Central memory CD8-positive, alpha-beta T cell (primary cell): ENCODE data around the gene NRARP.

ENCODE experiments used
- ATAC-seq: fragments of 150-1000 bp; cut with Tn5 transposase; replicated peaks from 2 replicates; pipeline ENCODE4 v1.10.0; 2022; ENCODE audit warnings: mild to moderate bottlenecking, moderate FRiP score, moderate number of reproducible peaks; ENCODE audit not compliant: poor library complexity, severe bottlenecking; ENCODE audit errors: extremely low read depth
- DNase-seq, 2 donors: peaks; one replicate each; pipeline ENCODE4 v3.0.0; 2021; ENCODE audit warnings: low spot score in 2 of 2
- H3K27ac Mint-ChIP-seq: one replicate; pipeline ENCODE4 v1.8.0; 2022; ENCODE audit warnings: low read depth, mild to moderate bottlenecking, moderate library complexity, mixed read lengths
- H3K27me3 Mint-ChIP-seq: one replicate; pipeline ENCODE4 v1.8.0; 2022; ENCODE audit warnings: mixed read lengths
- H3K36me3 Mint-ChIP-seq: one replicate; pipeline ENCODE4 v1.8.0; 2022; ENCODE audit warnings: mild to moderate bottlenecking, moderate library complexity, mixed read lengths; ENCODE audit not compliant: insufficient read depth
- H3K4me1 Mint-ChIP-seq: one replicate; pipeline ENCODE4 v1.8.0; 2022; ENCODE audit warnings: mixed read lengths
- H3K4me3 Mint-ChIP-seq: one replicate; pipeline ENCODE4 v1.8.0; 2022; ENCODE audit warnings: mild to moderate bottlenecking, moderate library complexity, mixed read lengths
- H3K9me3 Mint-ChIP-seq: one replicate; pipeline ENCODE4 v1.8.0; 2022; ENCODE audit warnings: mixed read lengths

The NRARP gene

GRCh38 chr9:137311171-137311985, 9.3 kb upstream of the NRARP start:
- no peak for DNase-seq
- Mint-ChIP-seq H3K27ac (no peak overlapping the region), H3K9me3 (no peaks in the 10 kb centered on the region), H3K4me1 (no peaks in the 10 kb centered on the region), H3K36me3 (no peaks in the 10 kb centered on the region), H3K27me3 (no peaks in the 10 kb centered on the region), H3K4me3 (no peak overlapping the region)
- ATAC-seq = peak; percentile 11

- no peak overlapping the region for H3K27ac Mint-ChIP-seq
- H3K36me3 Mint-ChIP-seq = no peaks in the 10 kb centered on the region
- no peaks in the 10 kb centered on the region for H3K4me1 Mint-ChIP-seq
- no peak overlapping the region for H3K4me3 Mint-ChIP-seq
- no peaks in the 10 kb centered on the region for H3K9me3 Mint-ChIP-seq
- no peaks in the 10 kb centered on the region for H3K27me3 Mint-ChIP-seq
- DNase-seq = no peak
- no peak for ATAC-seq
These were observed 8.3 kb upstream of the NRARP start for GRCh38 chr9:137310189-137311052.

- Mint-ChIP-seq H3K4me1 (no peaks in the 10 kb centered on the region), H3K36me3 (no peaks in the 10 kb centered on the region), H3K4me3 (no peak overlapping the region), H3K27me3 (no peaks in the 10 kb centered on the region), H3K9me3 (no peaks in the 10 kb centered on the region), H3K27ac (no peak overlapping the region)
- ATAC-seq (no peak), DNase-seq (no peak)
These were observed 7.5 kb upstream of the NRARP start for GRCh38 chr9:137309368-137310188.

- H3K4me1 Mint-ChIP-seq = no peaks in the 10 kb centered on the region
- H3K27me3 Mint-ChIP-seq = no peaks in the 10 kb centered on the region
- ATAC-seq = no peak
- H3K4me3 Mint-ChIP-seq = no peak overlapping the region
- no peak overlapping the region for H3K27ac Mint-ChIP-seq
- DNase-seq = no peak
- H3K36me3 Mint-ChIP-seq = peaks cover 2% of the 10 kb centered on the region
- no peaks in the 10 kb centered on the region for H3K9me3 Mint-ChIP-seq
These were observed 6.1 kb upstream of the NRARP start for GRCh38 chr9:137308057-137308619.

- Mint-ChIP-seq H3K27me3 (no peaks in the 10 kb centered on the region), H3K36me3 (peaks cover 2% of the 10 kb centered on the region), H3K4me3 (no peak overlapping the region), H3K9me3 (no peaks in the 10 kb centered on the region), H3K27ac (no peak overlapping the region), H3K4me1 (no peaks in the 10 kb centered on the region)
- DNase-seq (no peak), ATAC-seq (no peak)
These were observed 5.4 kb upstream of the NRARP start for GRCh38 chr9:137307255-137308056.

GRCh38 chr9:137306850-137307254, 4.8 kb upstream of the NRARP start:
- no peak overlapping the region for H3K27ac Mint-ChIP-seq
- H3K27me3 Mint-ChIP-seq = no peaks in the 10 kb centered on the region
- DNase-seq = no peak
- no peaks in the 10 kb centered on the region for H3K9me3 Mint-ChIP-seq
- peaks cover 2% of the 10 kb centered on the region for H3K36me3 Mint-ChIP-seq
- no peak overlapping the region for H3K4me3 Mint-ChIP-seq
- ATAC-seq = no peak
- no peaks in the 10 kb centered on the region for H3K4me1 Mint-ChIP-seq

GRCh38 chr9:137306066-137306849, 4.2 kb upstream of the NRARP start:
- no peak for DNase-seq

GRCh38 chr9:137305798-137306065, 3.7 kb upstream of the NRARP start:
- Mint-ChIP-seq H3K27ac (no peak overlapping the region), H3K27me3 (no peaks in the 10 kb centered on the region), H3K36me3 (peaks cover 2% of the 10 kb centered on the region), H3K9me3 (no peaks in the 10 kb centered on the region), H3K4me3 (no peak overlapping the region), H3K4me1 (no peaks in the 10 kb centered on the region)
- DNase-seq = no peak
- no peak for ATAC-seq

More at GRCh38 chr9:137306066-137306849, 4.2 kb upstream of the NRARP start:
- no peak for ATAC-seq
- no peak overlapping the region for H3K27ac Mint-ChIP-seq
- peaks cover 2% of the 10 kb centered on the region for H3K36me3 Mint-ChIP-seq
- H3K27me3 Mint-ChIP-seq = no peaks in the 10 kb centered on the region
- no peaks in the 10 kb centered on the region for H3K9me3 Mint-ChIP-seq
- H3K4me1 Mint-ChIP-seq = no peaks in the 10 kb centered on the region
- no peak overlapping the region for H3K4me3 Mint-ChIP-seq

- no peaks in the 10 kb centered on the region for H3K4me1 Mint-ChIP-seq
- ATAC-seq (peak; percentile 42), DNase-seq (no peak)
- no peak overlapping the region for H3K4me3 Mint-ChIP-seq
- no peaks in the 10 kb centered on the region for H3K27me3 Mint-ChIP-seq
- no peaks in the 10 kb centered on the region for H3K9me3 Mint-ChIP-seq
- H3K36me3 Mint-ChIP-seq = peaks cover 2% of the 10 kb centered on the region
- no peak overlapping the region for H3K27ac Mint-ChIP-seq
These were observed 3.2 kb upstream of the NRARP start for GRCh38 chr9:137305060-137305797.

- Mint-ChIP-seq H3K27me3 (no peaks in the 10 kb centered on the region), H3K4me3 (no peak overlapping the region), H3K36me3 (peaks cover 6% of the 10 kb centered on the region), H3K27ac (no peak overlapping the region), H3K4me1 (no peaks in the 10 kb centered on the region), H3K9me3 (no peaks in the 10 kb centered on the region)
- ATAC-seq = no peak
- no peak for DNase-seq
These were observed 2.5 kb upstream of the NRARP start for GRCh38 chr9:137304383-137305059.
